Heart left ventricle (tissue), 16 donors: Measurements from ENCODE around the gene DAP. TPM values are rescaled to one million over a fixed set of nuclear protein-coding genes. Genes with fewer than 3 reads are reported as not detected.

Experiments
- ATAC-seq, 4 donors: fragments of 200-7000 bp; cut with Tn5 transposase; one replicate each; pipeline ENCODE4 v1.9.1; 2020 to 2022; ENCODE audit warnings: moderate library complexity in 4 of 4, mild to moderate bottlenecking in 3 of 4, moderate number of reproducible peaks in 1 of 4
- DNase-seq, 5 donors: peaks; one replicate each; pipeline ENCODE4 v3.0.0-alpha.2; 2020
- H3K27ac ChIP-seq, 12 donors: fragments of 200-600 bp; sonication (generic) in 4 of 12; one replicate each; pipeline versions ENCODE4 v1.5.0 to v1.8.0; 2016 to 2022; ENCODE audit warnings: mild to moderate bottlenecking in 2 of 12
- H3K27me3 ChIP-seq, 9 donors: fragments of 200-600 bp; sonication (generic) in 2 of 9; one replicate each; pipeline versions ENCODE4 v1.5.1 to v1.8.0; 2016 to 2022; ENCODE audit warnings: mild to moderate bottlenecking in 3 of 9
- H3K36me3 ChIP-seq, 9 donors: fragments of 200-600 bp; sonication (generic) in 2 of 9; one replicate each; pipeline versions ENCODE4 v1.5.0 to v1.8.0; 2018 to 2022; ENCODE audit warnings: mild to moderate bottlenecking in 2 of 9
- H3K4me1 ChIP-seq, 12 donors: fragments of 200-600 bp; sonication (generic) in 4 of 12; one replicate each; pipeline versions ENCODE4 v1.5.0 to v1.8.0; 2016 to 2022; ENCODE audit warnings: mild to moderate bottlenecking in 3 of 12
- H3K4me3 ChIP-seq, 12 donors: fragments of 200-600 bp; sonication (generic) in 4 of 12; one replicate each; pipeline versions ENCODE4 v1.5.0 to v1.8.0; 2017 to 2022; ENCODE audit warnings: mild to moderate bottlenecking in 9 of 12, moderate library complexity in 4 of 12
- H3K9me3 ChIP-seq, 12 donors: fragments of 200-600 bp; sonication (generic) in 4 of 12; one replicate each; pipeline versions ENCODE4 v1.5.0 to v1.8.0; 2016 to 2022; ENCODE audit warnings: mild to moderate bottlenecking in 1 of 12
- CTCF ChIP-seq, 12 donors: fragments of 200-600 bp; sonication (generic) in 4 of 12; IDR thresholded peaks; one replicate each; pipeline versions ENCODE4 v1.5.0 to v1.8.0; 2018 to 2022; ENCODE audit warnings: antibody characterized with exemption in 12 of 12, mild to moderate bottlenecking in 5 of 12
- POLR2A ChIP-seq, 2 donors: fragments of 450-650 bp; IDR thresholded peaks; one replicate each; pipeline ENCODE4 v1.6.1; 2017; ENCODE audit warnings: antibody characterized with exemption in 2 of 2, mild to moderate bottlenecking in 2 of 2, moderate library complexity in 2 of 2
- WGBS, 4 donors: extraction: QIAGEN DNeasy Blood & Tissue Kit in 2 of 4; methylation state at CpG; one replicate each; pipeline versions ENCODE4 v1.1.5 to v1.1.7; 2013 to 2018; 5-methylcytosine and 5-hydroxymethylcytosine counted together
- intact Hi-C, 10 donors: fragments of 100-400 bp; cut with DNase I; formaldehyde crosslinking; loops; one replicate each; pipeline versions ENCODE4 v1.11.1 to v1.14.2; 2022
- polyA plus RNA-seq, 2 donors: library from polyadenylated mRNA; stranded (reverse); fragments of 200-250 nt; gene quantifications; one replicate each; pipeline ENCODE4 v1.2.3, GENCODE V29; 2013
- total RNA-seq, 9 donors: library from RNA; depleted of rRNA in 2 of 9; stranded (reverse); fragments of >200 nt in 2 of 9; fragmentation: NEBNext Ultra II Directional in 3 of 9; extraction: Animal tissue kit (Norgen Biotek cat#: 25700) in 3 of 9; gene quantifications; one replicate each; pipeline versions ENCODE4 v1.1.0 to v1.2.4, GENCODE V29; 2016 to 2023
- donor health status: ischemic (EF 13 %, LVEDD 7.1; RV severe dilation, severe dysfunction).
- donor health status: healthy with polysubstance abuse.
- donor health status: DM: no; HTN: yes; CAD: no.
- donor health status: DM: no; HTN: no; CAD: no.
- donor health status: ischemic (EF 25% LVEDD 6.9; RV normal size, moderate dysfunction).
- donor health status: ischemic (EF 25% LVEDD 5.7; RV mildly dilated, moderate dysfunction).
- donor health status: healthy.
- donor health status: DM: yes; HTN: yes; CAD: no.
- donor health status: ischemic (EF 35%, LVEDD 5.7; RV mildly dilated, moderate dysfunction).
- donor health status: nonischemic (EF 11% LVEDD 7.7; RV severe dilation, severe dysfunction).
- donor health status: DM: yes; HTN: yes; CAD: no.
- donor health status: PGD.
- donor health status: ischemic (EF 29% LVEDD 5.4; RV normal size, mild dysfunction).
- donor health status: nonischemic (EF 23%, LVEDD 6.1; RV moderate dilation, normal function).

The DAP gene
- total and polyA plus RNA-seq, 11 donors = 13.8 to 61.6 (median 28.5) TPM

GRCh38 chr5:10660135-10660534 lies 100.9 kb downstream of the DAP start:
- no peak overlapping the region for H3K27ac ChIP-seq
- WGBS, 4 donors = 73 to 92% (median 90%) methylated on average over 3 of the region's 3 CpGs
- no peaks in the 10 kb centered on the region for H3K9me3 ChIP-seq
- intact Hi-C loops = no loop called here
- DNase-seq (no peak), ATAC-seq (no peak)
- peaks cover 0 to 7% (median 0%) of the 10 kb centered on the region in 9 donors for H3K36me3 ChIP-seq
- no peak overlapping the region for H3K4me3 ChIP-seq
- peaks cover 0 to 12% (median 0%) of the 10 kb centered on the region in 12 donors for H3K4me1 ChIP-seq
- no peaks in the 10 kb centered on the region for H3K27me3 ChIP-seq
- no peak for TF ChIP-seq POLR2A (IDR thresholded peaks at IDR 0.05)
- TF ChIP-seq CTCF (IDR thresholded peaks at IDR 0.05) = no peak

GRCh38 chr5:10658265-10658664 lies 102.8 kb downstream of the DAP start:
- WGBS, 4 donors = 80 to 95% (median 82%) methylated on average over 4 of the region's 4 CpGs
- peaks cover 0 to 8% (median 0%) of the 10 kb centered on the region in 12 donors for H3K4me1 ChIP-seq
- no peak overlapping the region for H3K27ac ChIP-seq
- DNase-seq (no peak), ATAC-seq (no peak)
- intact Hi-C loops = no loop called here
- TF ChIP-seq POLR2A (IDR thresholded peaks at IDR 0.05) = no peak
- no peak for TF ChIP-seq CTCF (IDR thresholded peaks at IDR 0.05)
- no peaks in the 10 kb centered on the region for H3K9me3 ChIP-seq
- no peak overlapping the region for H3K4me3 ChIP-seq
- no peaks in the 10 kb centered on the region for H3K27me3 ChIP-seq
- peaks cover 0 to 10% (median 0%) of the 10 kb centered on the region in 9 donors for H3K36me3 ChIP-seq

- TF ChIP-seq CTCF (IDR thresholded peaks at IDR 0.05) (no peak), POLR2A (IDR thresholded peaks at IDR 0.05) (no peak)
- Histone ChIP-seq H3K9me3 (no peaks in the 10 kb centered on the region), H3K4me1 (peaks cover 0 to 18% (median 0%) of the 10 kb centered on the region in 12 donors), H3K4me3 (no peak overlapping the region), H3K27ac (no peak overlapping the region), H3K27me3 (no peaks in the 10 kb centered on the region), H3K36me3 (peaks cover 0 to 17% (median 2%) of the 10 kb centered on the region in 9 donors)
- ATAC-seq = no peak
- WGBS, 4 donors = 90 to 93% (median 91%) methylated on average over 13 to 18 of the region's 18 CpGs
- no peak for DNase-seq
- intact Hi-C loops = no loop called here
Observed at GRCh38 chr5:10655972-10656830, 104.8 kb downstream of the DAP start.

GRCh38 chr5:10655161-10655971 lies 105.7 kb downstream of the DAP start:
- TF ChIP-seq CTCF (IDR thresholded peaks at IDR 0.05) = no peak
- no peak for TF ChIP-seq POLR2A (IDR thresholded peaks at IDR 0.05)
- intact Hi-C loops = no loop called here
- H3K4me3 ChIP-seq = no peak overlapping the region
- DNase-seq = no peak
- H3K36me3 ChIP-seq = peaks cover 0 to 22% (median 2%) of the 10 kb centered on the region in 9 donors
- H3K9me3 ChIP-seq = no peaks in the 10 kb centered on the region
- no peak overlapping the region for H3K27ac ChIP-seq
- no peaks in the 10 kb centered on the region for H3K27me3 ChIP-seq
- ATAC-seq = peak in 2 of 4 donors; percentile 21
- WGBS, 4 donors = 83 to 89% (median 84%) methylated on average over 29 of the region's 29 CpGs
- peaks cover 0 to 18% (median 0%) of the 10 kb centered on the region in 12 donors for H3K4me1 ChIP-seq
